Uterus (tissue), 4 donors: ENCODE data around the gene RGS9. TPM values are rescaled to one million over a fixed set of nuclear protein-coding genes. Genes with fewer than 3 reads are reported as not detected.
"Not testable (repeated sequence)": the region's sequence is repeated elsewhere in the genome, so short reads cannot be mapped to it uniquely, and the experiment has no call there.

ENCODE experiments used
- DNase-seq, 2 donors: peaks; one replicate each; pipeline ENCODE4 v3.0.0-alpha.2; 2019 to 2020
- H3K27ac ChIP-seq, 2 donors: fragments of 200-600 bp; sonication (generic); 1 replicate in 1 of 2; 2 replicates in 1 of 2; pipeline ENCODE4 v1.5.1; 2016 to 2018
- H3K27me3 ChIP-seq, 2 donors: fragments of 200-600 bp; sonication (generic); one replicate each; pipeline ENCODE4 v1.5.1; 2018 to 2019; ENCODE audit warnings: control low read depth in 1 of 2
- H3K36me3 ChIP-seq, 2 donors: fragments of 200-600 bp; sonication (generic); one replicate each; pipeline ENCODE4 v1.5.1; 2019; ENCODE audit warnings: control low read depth in 1 of 2
- H3K4me1 ChIP-seq, 2 donors: fragments of 200-600 bp; sonication (generic); one replicate each; pipeline ENCODE4 v1.5.1; 2018 to 2019; ENCODE audit warnings: control low read depth in 1 of 2
- H3K4me3 ChIP-seq, 2 donors: fragments of 200-600 bp; sonication (generic); 1 replicate in 1 of 2; 2 replicates in 1 of 2; pipeline ENCODE4 v1.5.1; 2018 to 2019; ENCODE audit warnings: mild to moderate bottlenecking in 1 of 2
- H3K9me3 ChIP-seq, 2 donors: fragments of 200-600 bp; sonication (generic); one replicate each; pipeline ENCODE4 v1.5.1; 2019; ENCODE audit warnings: control low read depth in 1 of 2
- POLR2A ChIP-seq, 2 donors: fragments of 450-650 bp; IDR thresholded peaks; one replicate each; pipeline ENCODE4 v1.6.1; 2016; ENCODE audit warnings: antibody characterized with exemption in 2 of 2, mild to moderate bottlenecking in 1 of 2, moderate library complexity in 1 of 2
- intact Hi-C: fragments of 100-400 bp; cut with DNase I; formaldehyde crosslinking; loops from one replicate; pipeline ENCODE4 v1.15.1; 2023; ENCODE audit warnings: low total_unique reads
- total RNA-seq, 4 donors: library from RNA; depleted of rRNA in 3 of 4; stranded (reverse); fragments of >200 nt in 3 of 4; gene quantifications; one replicate each; pipeline versions ENCODE4 v1.1.0 to v1.2.4, GENCODE V29; 2014 to 2023
- TF ChIP-seq, protein P1 (sequence below), 4 experiments: fragments of 200-600 bp in 2 of 4; fragments of 450-650 bp in 2 of 4; sonication (generic) in 2 of 4; IDR thresholded peaks; one replicate each; pipeline ENCODE4 v1.5.1; 2016 to 2019; ENCODE audit warnings: antibody characterized with exemption in 4 of 4, mild to moderate bottlenecking in 2 of 4, moderate library complexity in 1 of 4
- donor health status: DM: yes; HTN: yes; CAD: no.

RGS9 gene
- total RNA-seq, 4 donors from 2014 or later = 3.5 to 19.1 (median 6.9) TPM

DNA sequence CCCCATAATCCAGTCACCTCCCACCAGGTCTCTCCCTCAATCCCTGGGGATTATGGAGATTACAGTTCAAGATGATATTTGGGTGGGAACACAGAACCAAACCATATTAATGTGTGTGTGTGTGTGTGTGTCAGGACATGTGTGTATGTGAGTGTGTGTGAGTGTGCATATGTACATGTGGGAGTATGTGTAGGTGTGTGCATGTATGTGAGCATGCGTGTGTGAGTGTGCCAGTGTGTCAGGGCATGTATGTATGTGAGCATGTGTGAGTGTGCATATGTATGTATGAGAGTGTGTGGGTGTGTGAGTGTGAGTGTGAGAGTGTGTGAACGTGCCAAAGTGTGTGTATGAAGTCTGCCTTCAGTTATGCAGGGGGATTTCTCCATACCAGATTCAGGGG, 37.8 kb downstream of the RGS9 start:
- no peaks in the 10 kb centered on the region for H3K27me3 ChIP-seq
- no peaks in the 10 kb centered on the region for H3K4me1 ChIP-seq
- H3K27ac ChIP-seq = no peak overlapping the region
- no peaks in the 10 kb centered on the region for H3K9me3 ChIP-seq
- TF ChIP-seq POLR2A (IDR thresholded peaks at IDR 0.05) = no peak
- TF ChIP-seq, protein P1, sequence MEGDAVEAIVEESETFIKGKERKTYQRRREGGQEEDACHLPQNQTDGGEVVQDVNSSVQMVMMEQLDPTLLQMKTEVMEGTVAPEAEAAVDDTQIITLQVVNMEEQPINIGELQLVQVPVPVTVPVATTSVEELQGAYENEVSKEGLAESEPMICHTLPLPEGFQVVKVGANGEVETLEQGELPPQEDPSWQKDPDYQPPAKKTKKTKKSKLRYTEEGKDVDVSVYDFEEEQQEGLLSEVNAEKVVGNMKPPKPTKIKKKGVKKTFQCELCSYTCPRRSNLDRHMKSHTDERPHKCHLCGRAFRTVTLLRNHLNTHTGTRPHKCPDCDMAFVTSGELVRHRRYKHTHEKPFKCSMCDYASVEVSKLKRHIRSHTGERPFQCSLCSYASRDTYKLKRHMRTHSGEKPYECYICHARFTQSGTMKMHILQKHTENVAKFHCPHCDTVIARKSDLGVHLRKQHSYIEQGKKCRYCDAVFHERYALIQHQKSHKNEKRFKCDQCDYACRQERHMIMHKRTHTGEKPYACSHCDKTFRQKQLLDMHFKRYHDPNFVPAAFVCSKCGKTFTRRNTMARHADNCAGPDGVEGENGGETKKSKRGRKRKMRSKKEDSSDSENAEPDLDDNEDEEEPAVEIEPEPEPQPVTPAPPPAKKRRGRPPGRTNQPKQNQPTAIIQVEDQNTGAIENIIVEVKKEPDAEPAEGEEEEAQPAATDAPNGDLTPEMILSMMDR (IDR thresholded peaks at IDR 0.05) = no peak
- H3K4me3 ChIP-seq = no peak overlapping the region
- intact Hi-C loops = no loop called here
- no peaks in the 10 kb centered on the region for H3K36me3 ChIP-seq
- no peak for DNase-seq

- no peak for DNase-seq
- intact Hi-C loops = no loop called here
- no peak for TF ChIP-seq POLR2A (IDR thresholded peaks at IDR 0.05)
- TF ChIP-seq, protein P1 (IDR thresholded peaks at IDR 0.05) = no peak
- Histone ChIP-seq H3K27me3 (no peaks in the 10 kb centered on the region), H3K4me1 (no peaks in the 10 kb centered on the region), H3K27ac (no peak overlapping the region), H3K4me3 (no peak overlapping the region), H3K36me3 (no peaks in the 10 kb centered on the region), H3K9me3 (no peaks in the 10 kb centered on the region)
Measured at GRCh38 chr17:65175952-65176351, 38.8 kb downstream of the RGS9 start.

- no peak overlapping the region for H3K27ac ChIP-seq
- H3K27me3 ChIP-seq = no peaks in the 10 kb centered on the region
- intact Hi-C loops = no loop called here
- no peaks in the 10 kb centered on the region for H3K9me3 ChIP-seq
- no peaks in the 10 kb centered on the region for H3K36me3 ChIP-seq
- H3K4me3 ChIP-seq = no peak overlapping the region
- H3K4me1 ChIP-seq = no peaks in the 10 kb centered on the region
- TF ChIP-seq, protein P1 (IDR thresholded peaks at IDR 0.05) = no peak
- no peak for TF ChIP-seq POLR2A (IDR thresholded peaks at IDR 0.05)
- DNase-seq = no peak
Measured at GRCh38 chr17:65176646-65177409, 39.7 kb downstream of the RGS9 start.

- no peak overlapping the region for H3K27ac ChIP-seq
- H3K9me3 ChIP-seq = no peaks in the 10 kb centered on the region
- no peak for DNase-seq
- no peaks in the 10 kb centered on the region for H3K36me3 ChIP-seq
- no peaks in the 10 kb centered on the region for H3K27me3 ChIP-seq
- intact Hi-C loops = no loop called here
- no peak for TF ChIP-seq POLR2A (IDR thresholded peaks at IDR 0.05)
- TF ChIP-seq, protein P1 (IDR thresholded peaks at IDR 0.05) = no peak
- H3K4me3 ChIP-seq = no peak overlapping the region
- H3K4me1 ChIP-seq = no peaks in the 10 kb centered on the region
Measured at GRCh38 chr17:65177901-65178300, 40.7 kb downstream of the RGS9 start.

- H3K4me1 ChIP-seq, intact Hi-C loops, H3K27me3 ChIP-seq, H3K9me3 ChIP-seq, H3K27ac ChIP-seq, DNase-seq, H3K36me3 ChIP-seq, H3K4me3 ChIP-seq: not testable (repeated sequence)
Measured at GRCh38 chr17:65180276-65180675, 43.1 kb downstream of the RGS9 start.

GRCh38 chr17:65180752-65181236, 43.6 kb downstream of the RGS9 start:
- H3K27ac ChIP-seq, DNase-seq, H3K4me1 ChIP-seq, H3K9me3 ChIP-seq, H3K27me3 ChIP-seq, H3K4me3 ChIP-seq, H3K36me3 ChIP-seq, intact Hi-C loops: not testable (repeated sequence)
